Esophagus squamous epithelium (tissue), 5 donors: Measurements from ENCODE around the gene VSTM2L. TPM values are rescaled to one million over a fixed set of nuclear protein-coding genes. Genes with fewer than 3 reads are reported as not detected.

Source experiments
- DNase-seq: peaks from one replicate; lab custom pipeline; 2025; lab: John Stamatoyannopoulos, UW
- H3K27ac ChIP-seq, 4 donors: fragments of 200-600 bp; sonication (generic); one replicate each; pipeline ENCODE4 v1.5.1; 2016 to 2019; ENCODE audit warnings: mild to moderate bottlenecking in 1 of 4
- H3K27me3 ChIP-seq, 4 donors: fragments of 200-600 bp; sonication (generic); 1 replicate in 3 of 4; 2 replicates in 1 of 4; pipeline versions ENCODE4 v1.5.1 to v1.6.0; 2017 to 2021; ENCODE audit warnings: antibody characterized with exemption in 1 of 4
- H3K36me3 ChIP-seq, 3 donors: fragments of 200-600 bp; sonication (generic); one replicate each; pipeline ENCODE4 v1.5.1; 2016 to 2019
- H3K4me1 ChIP-seq, 3 donors: fragments of 200-600 bp; sonication (generic); one replicate each; pipeline ENCODE4 v1.5.1; 2017 to 2019
- H3K4me3 ChIP-seq, 4 donors: fragments of 200-600 bp; sonication (generic); 1 replicate in 3 of 4; 2 replicates in 1 of 4; pipeline ENCODE4 v1.5.1; 2016 to 2019; ENCODE audit warnings: mild to moderate bottlenecking in 2 of 4, moderate library complexity in 1 of 4
- H3K9me3 ChIP-seq, 3 donors: fragments of 200-600 bp; sonication (generic); one replicate each; pipeline ENCODE4 v1.5.1; 2016 to 2019
- CTCF ChIP-seq, 6 experiments: fragments of 450-650 bp in 4 of 6; fragments of 200-600 bp in 2 of 6; sonication (generic) in 2 of 6; IDR thresholded peaks; one replicate each; pipeline ENCODE4 v1.5.1; 2016 to 2019; ENCODE audit warnings: antibody characterized with exemption in 6 of 6, mild to moderate bottlenecking in 4 of 6, moderate library complexity in 4 of 6
- POLR2A ChIP-seq, 4 donors: fragments of 450-650 bp; IDR thresholded peaks; one replicate each; pipeline ENCODE4 v1.6.1; 2017; ENCODE audit warnings: antibody characterized with exemption in 4 of 4, mild to moderate bottlenecking in 4 of 4, moderate library complexity in 3 of 4
- WGBS, 2 donors: methylation state at CpG; one replicate each; pipeline ENCODE4 v1.1.5; 2018; 5-methylcytosine and 5-hydroxymethylcytosine counted together
- intact Hi-C: fragments of 100-400 bp; cut with DNase I; formaldehyde crosslinking; loops from one replicate; pipeline ENCODE4 v1.15.0; 2022
- total RNA-seq, 4 donors: library from RNA; depleted of rRNA; stranded (reverse); fragments of >200 nt; gene quantifications; one replicate each; pipeline ENCODE4 v1.1.0, GENCODE V29; 2016
- donor health status: DM: yes; HTN: yes; CAD: no.

Gene VSTM2L
- total RNA-seq, 4 donors from 2014 or later: 0.38 to 2.6 (median 0.68) TPM

- peaks cover 0 to 9% (median 0%) of the 10 kb centered on the region in 4 donors for H3K27me3 ChIP-seq
- 82 to 83% methylated on average over 4 of the region's 4 CpGs for WGBS, 2 donors
- no peaks in the 10 kb centered on the region for H3K4me1 ChIP-seq
- intact Hi-C loops: no loop called here
- H3K9me3 ChIP-seq: no peaks in the 10 kb centered on the region
- H3K4me3 ChIP-seq: no peak overlapping the region
- TF ChIP-seq POLR2A (IDR thresholded peaks at IDR 0.05) (no peak), CTCF (IDR thresholded peaks at IDR 0.05) (no peak)
- H3K36me3 ChIP-seq: no peaks in the 10 kb centered on the region
- no peak overlapping the region for H3K27ac ChIP-seq
- no peak for DNase-seq
Measured at GRCh38 chr20:37937686-37938085, 34.8 kb downstream of the VSTM2L start.

GRCh38 chr20:37938181-37938750 is 35.3 kb downstream of the VSTM2L start:
- no peak for DNase-seq
- Histone ChIP-seq H3K4me3 (no peak overlapping the region), H3K9me3 (no peaks in the 10 kb centered on the region), H3K4me1 (no peaks in the 10 kb centered on the region), H3K36me3 (no peaks in the 10 kb centered on the region), H3K27me3 (peaks cover 0 to 8% (median 0%) of the 10 kb centered on the region in 4 donors), H3K27ac (no peak overlapping the region)
- no peak for TF ChIP-seq CTCF (IDR thresholded peaks at IDR 0.05)
- no peak for TF ChIP-seq POLR2A (IDR thresholded peaks at IDR 0.05)
- WGBS, 2 donors: 62 to 82% methylated on average over 2 to 5 of the region's 12 CpGs
- intact Hi-C loops: no loop called here

- no peaks in the 10 kb centered on the region for H3K36me3 ChIP-seq
- H3K4me3 ChIP-seq: no peak overlapping the region
- 88 to 89% methylated on average over 3 to 4 of the region's 9 CpGs for WGBS, 2 donors
- no peaks in the 10 kb centered on the region for H3K9me3 ChIP-seq
- no peak for DNase-seq
- H3K27ac ChIP-seq: no peak overlapping the region
- TF ChIP-seq POLR2A (IDR thresholded peaks at IDR 0.05): no peak
- no peak for TF ChIP-seq CTCF (IDR thresholded peaks at IDR 0.05)
- no peaks in the 10 kb centered on the region for H3K4me1 ChIP-seq
- intact Hi-C loops: no loop called here
- H3K27me3 ChIP-seq: peaks cover 0 to 8% (median 0%) of the 10 kb centered on the region in 4 donors
Measured at GRCh38 chr20:37938954-37939353, 36.0 kb downstream of the VSTM2L start.

- intact Hi-C loops: no loop called here
- no peak overlapping the region for H3K27ac ChIP-seq
- H3K9me3 ChIP-seq: no peaks in the 10 kb centered on the region
- 72 to 82% methylated on average over 10 of the region's 25 CpGs for WGBS, 2 donors
- no peak for DNase-seq
- H3K27me3 ChIP-seq: peaks cover 0 to 9% (median 0%) of the 10 kb centered on the region in 4 donors
- no peaks in the 10 kb centered on the region for H3K4me1 ChIP-seq
- TF ChIP-seq POLR2A (IDR thresholded peaks at IDR 0.05): no peak
- no peak for TF ChIP-seq CTCF (IDR thresholded peaks at IDR 0.05)
- no peak overlapping the region for H3K4me3 ChIP-seq
- no peaks in the 10 kb centered on the region for H3K36me3 ChIP-seq
Measured at GRCh38 chr20:37939701-37940560, 37.0 kb downstream of the VSTM2L start.

GRCh38 chr20:37940858-37941257 is 37.9 kb downstream of the VSTM2L start:
- TF ChIP-seq POLR2A (IDR thresholded peaks at IDR 0.05) (no peak), CTCF (IDR thresholded peaks at IDR 0.05) (no peak)
- Histone ChIP-seq H3K27me3 (peaks cover 0 to 16% (median 0%) of the 10 kb centered on the region in 4 donors), H3K9me3 (no peaks in the 10 kb centered on the region), H3K27ac (no peak overlapping the region), H3K36me3 (no peaks in the 10 kb centered on the region), H3K4me3 (no peak overlapping the region), H3K4me1 (no peaks in the 10 kb centered on the region)
- 71 to 83% methylated on average over 6 of the region's 6 CpGs for WGBS, 2 donors
- intact Hi-C loops: no loop called here
- DNase-seq: no peak
